HG03196 (cell line): ENCODE data around the gene DENND5A.

Source experiments
- ATAC-seq: cut with Tn5 transposase; IDR thresholded peaks from one replicate; pipeline ENCODE4 v1.9.1; 2021; ENCODE audit not compliant: unreplicated experiment

The DENND5A gene

GRCh38 chr11:9139628-9140357, 125.4 kb downstream of the DENND5A start:
- ATAC-seq = no peak

- no peak for ATAC-seq
Observed at GRCh38 chr11:9138612-9139579, 126.3 kb downstream of the DENND5A start.

GRCh38 chr11:9138133-9138453, 127.1 kb downstream of the DENND5A start:
- ATAC-seq = no peak

GRCh38 chr11:9137293-9138132, 127.6 kb downstream of the DENND5A start:
- ATAC-seq = peak; percentile 77

GRCh38 chr11:9136741-9137140, 128.4 kb downstream of the DENND5A start:
- no peak for ATAC-seq

- no peak for ATAC-seq
Observed at GRCh38 chr11:9133956-9134355, 131.2 kb downstream of the DENND5A start.

GRCh38 chr11:9132203-9132878, 132.8 kb downstream of the DENND5A start:
- ATAC-seq = no peak

- ATAC-seq = no peak
Observed at GRCh38 chr11:9130297-9130696, 134.9 kb downstream of the DENND5A start.

- ATAC-seq = no peak
Observed at GRCh38 chr11:9126636-9127035, 138.5 kb downstream of the DENND5A start.

- no peak for ATAC-seq
Observed at GRCh38 chr11:9125185-9125886, 139.8 kb downstream of the DENND5A start.

- no peak for ATAC-seq
Observed at GRCh38 chr11:9123595-9124304, 141.4 kb downstream of the DENND5A start.

- no peak for ATAC-seq
Observed at GRCh38 chr11:9121469-9121796, 143.7 kb downstream of the DENND5A start.

GRCh38 chr11:9120664-9121468, 144.3 kb downstream of the DENND5A start:
- ATAC-seq = no peak

- no peak for ATAC-seq
Observed at GRCh38 chr11:9118277-9118676, 146.9 kb downstream of the DENND5A start.

GRCh38 chr11:9112075-9112474, 153.1 kb downstream of the DENND5A start:
- ATAC-seq = no peak

GRCh38 chr11:9109858-9110731, 155.1 kb downstream of the DENND5A start:
- no peak for ATAC-seq

- no peak for ATAC-seq
Observed at GRCh38 chr11:9104580-9104979, 160.6 kb downstream of the DENND5A start.
